Mesothelial cell of epicardium (in vitro differentiated cells): ENCODE results near the gene FBXW12. TPM values are rescaled to one million over a fixed set of nuclear protein-coding genes. Genes with fewer than 3 reads are reported as not detected.
A peak's percentile ranks its signal among the peaks of the same experiment; 100 is the strongest.

ENCODE experiments used
- DNase-seq, 2 experiments: peaks; one replicate each; pipeline ENCODE4 v3.0.0; 2021; ENCODE audit warnings: low spot score in 2 of 2; ENCODE audit not compliant: unreplicated experiment in 2 of 2
- H3K27ac Mint-ChIP-seq: 2 replicates; pipeline ENCODE4 v1.8.0; 2021; ENCODE audit warnings: mixed read lengths
- H3K27me3 Mint-ChIP-seq: 2 replicates; pipeline ENCODE4 v1.8.0; 2021; ENCODE audit warnings: low read depth, mixed read lengths
- H3K36me3 Mint-ChIP-seq: 2 replicates; pipeline ENCODE4 v1.8.0; 2021; ENCODE audit warnings: mixed read lengths
- H3K4me1 Mint-ChIP-seq: 2 replicates; pipeline ENCODE4 v1.8.0; 2021; ENCODE audit warnings: mixed read lengths
- H3K4me3 Mint-ChIP-seq: 2 replicates; pipeline ENCODE4 v1.8.0; 2021; ENCODE audit warnings: mild to moderate bottlenecking, moderate library complexity, mixed read lengths
- H3K9me3 Mint-ChIP-seq: 2 replicates; pipeline ENCODE4 v1.8.0; 2021; ENCODE audit warnings: mixed read lengths
- total RNA-seq: library from RNA; stranded (reverse); gene quantifications from 3 replicates; pipeline ENCODE4 v1.2.1, GENCODE V29; 2021
- TF ChIP-seq, protein P1 (sequence below): fragments of 200-600 bp; sonication (generic); IDR thresholded peaks from one replicate; pipeline ENCODE4 v1.5.0; 2021; ENCODE audit warnings: antibody characterized with exemption; ENCODE audit not compliant: unreplicated experiment

FBXW12 gene
- total RNA-seq, 1 donor from 2014 or later, result 0.47 TPM

DNA sequence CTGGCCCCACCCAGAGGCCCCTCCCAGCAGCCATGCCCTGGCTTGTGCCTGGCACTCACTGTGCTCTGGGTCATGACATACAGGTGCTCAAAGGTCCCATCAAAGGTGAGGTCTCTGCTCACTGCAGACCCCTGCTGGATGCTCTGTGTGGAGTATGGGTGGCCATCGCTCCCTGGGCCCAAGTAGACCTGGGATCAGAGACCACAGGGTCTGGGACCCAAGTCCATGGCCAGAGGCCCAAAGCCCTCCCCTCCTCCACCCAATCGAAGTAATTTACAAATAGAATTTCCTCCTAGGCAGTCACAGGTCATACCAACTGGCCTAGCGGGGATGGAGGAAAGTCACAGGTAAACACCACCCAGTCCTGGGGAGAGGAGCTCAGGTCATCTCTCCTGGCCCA lies 50.3 kb downstream of the FBXW12 start:
- Mint-ChIP-seq H3K9me3 (no peaks in the 10 kb centered on the region), H3K4me1 (peaks cover 25% of the 10 kb centered on the region), H3K36me3 (peaks cover 4% of the 10 kb centered on the region), H3K27ac (no peak overlapping the region), H3K4me3 (no peak overlapping the region), H3K27me3 (no peaks in the 10 kb centered on the region)
- TF ChIP-seq, protein P1, sequence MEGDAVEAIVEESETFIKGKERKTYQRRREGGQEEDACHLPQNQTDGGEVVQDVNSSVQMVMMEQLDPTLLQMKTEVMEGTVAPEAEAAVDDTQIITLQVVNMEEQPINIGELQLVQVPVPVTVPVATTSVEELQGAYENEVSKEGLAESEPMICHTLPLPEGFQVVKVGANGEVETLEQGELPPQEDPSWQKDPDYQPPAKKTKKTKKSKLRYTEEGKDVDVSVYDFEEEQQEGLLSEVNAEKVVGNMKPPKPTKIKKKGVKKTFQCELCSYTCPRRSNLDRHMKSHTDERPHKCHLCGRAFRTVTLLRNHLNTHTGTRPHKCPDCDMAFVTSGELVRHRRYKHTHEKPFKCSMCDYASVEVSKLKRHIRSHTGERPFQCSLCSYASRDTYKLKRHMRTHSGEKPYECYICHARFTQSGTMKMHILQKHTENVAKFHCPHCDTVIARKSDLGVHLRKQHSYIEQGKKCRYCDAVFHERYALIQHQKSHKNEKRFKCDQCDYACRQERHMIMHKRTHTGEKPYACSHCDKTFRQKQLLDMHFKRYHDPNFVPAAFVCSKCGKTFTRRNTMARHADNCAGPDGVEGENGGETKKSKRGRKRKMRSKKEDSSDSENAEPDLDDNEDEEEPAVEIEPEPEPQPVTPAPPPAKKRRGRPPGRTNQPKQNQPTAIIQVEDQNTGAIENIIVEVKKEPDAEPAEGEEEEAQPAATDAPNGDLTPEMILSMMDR, result no peak
- no peak for DNase-seq

DNA sequence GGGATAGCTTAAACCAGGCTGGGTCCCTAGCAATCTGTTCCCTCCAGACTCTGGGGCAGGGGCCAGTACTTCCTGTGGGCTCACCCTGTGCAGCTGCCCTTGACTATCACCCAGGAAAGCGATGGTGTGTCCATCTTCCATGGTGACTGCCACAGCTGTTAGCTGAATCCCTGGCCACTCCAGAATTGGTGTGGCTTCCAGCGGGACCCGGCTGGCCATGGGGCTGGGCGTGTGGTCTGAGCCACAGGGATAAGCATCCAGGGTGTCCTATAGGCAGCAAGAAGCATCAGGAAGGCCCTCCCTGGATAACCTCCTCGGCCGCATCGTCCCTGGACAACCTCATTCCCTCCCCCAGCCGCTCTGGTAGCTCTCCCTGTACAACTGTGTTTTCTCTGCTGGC lies 50.7 kb downstream of the FBXW12 start:
- Mint-ChIP-seq H3K4me1 (peaks cover 29% of the 10 kb centered on the region), H3K27me3 (no peaks in the 10 kb centered on the region), H3K4me3 (no peak overlapping the region), H3K36me3 (peaks cover 2% of the 10 kb centered on the region), H3K9me3 (no peaks in the 10 kb centered on the region), H3K27ac (no peak overlapping the region)
- TF ChIP-seq, protein P1, result no peak
- no peak for DNase-seq

DNA sequence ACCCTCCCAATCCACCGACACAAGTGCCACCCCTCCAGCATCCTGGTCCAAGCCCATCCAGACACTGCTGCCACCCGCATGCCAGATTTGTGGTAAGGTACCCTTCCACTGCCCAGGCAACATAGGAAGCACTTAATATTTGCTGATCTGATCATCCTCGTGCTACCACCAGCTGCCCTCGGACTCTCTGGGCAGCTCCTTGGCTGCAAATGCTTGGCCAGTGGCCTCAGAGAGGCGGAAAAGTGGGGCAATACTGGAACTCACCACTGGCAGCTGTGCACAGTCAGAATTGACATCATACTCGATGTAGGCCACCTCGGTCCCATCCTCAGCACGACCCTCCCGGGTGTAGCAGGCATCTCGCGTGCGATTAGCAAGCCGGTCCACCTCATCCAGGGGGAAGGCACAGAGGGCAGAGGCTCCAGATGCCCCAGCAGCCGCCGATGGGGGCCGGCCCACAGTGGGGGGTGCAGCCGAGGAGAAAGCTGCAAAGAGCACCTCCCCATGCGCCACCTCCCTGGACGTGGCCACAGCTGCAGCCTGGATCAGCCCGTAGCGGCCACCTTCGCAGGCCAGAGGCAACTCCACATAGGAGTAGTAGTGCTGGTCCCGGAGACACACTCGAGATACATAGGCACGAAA lies 51.3 kb downstream of the FBXW12 start:
- TF ChIP-seq, protein P1, result no peak
- H3K4me1 Mint-ChIP-seq, result peaks cover 36% of the 10 kb centered on the region
- H3K27ac Mint-ChIP-seq, result no peak overlapping the region
- no peak for DNase-seq
- peaks cover 2% of the 10 kb centered on the region for H3K36me3 Mint-ChIP-seq
- no peak overlapping the region for H3K4me3 Mint-ChIP-seq
- no peaks in the 10 kb centered on the region for H3K9me3 Mint-ChIP-seq
- H3K27me3 Mint-ChIP-seq, result no peaks in the 10 kb centered on the region

DNA sequence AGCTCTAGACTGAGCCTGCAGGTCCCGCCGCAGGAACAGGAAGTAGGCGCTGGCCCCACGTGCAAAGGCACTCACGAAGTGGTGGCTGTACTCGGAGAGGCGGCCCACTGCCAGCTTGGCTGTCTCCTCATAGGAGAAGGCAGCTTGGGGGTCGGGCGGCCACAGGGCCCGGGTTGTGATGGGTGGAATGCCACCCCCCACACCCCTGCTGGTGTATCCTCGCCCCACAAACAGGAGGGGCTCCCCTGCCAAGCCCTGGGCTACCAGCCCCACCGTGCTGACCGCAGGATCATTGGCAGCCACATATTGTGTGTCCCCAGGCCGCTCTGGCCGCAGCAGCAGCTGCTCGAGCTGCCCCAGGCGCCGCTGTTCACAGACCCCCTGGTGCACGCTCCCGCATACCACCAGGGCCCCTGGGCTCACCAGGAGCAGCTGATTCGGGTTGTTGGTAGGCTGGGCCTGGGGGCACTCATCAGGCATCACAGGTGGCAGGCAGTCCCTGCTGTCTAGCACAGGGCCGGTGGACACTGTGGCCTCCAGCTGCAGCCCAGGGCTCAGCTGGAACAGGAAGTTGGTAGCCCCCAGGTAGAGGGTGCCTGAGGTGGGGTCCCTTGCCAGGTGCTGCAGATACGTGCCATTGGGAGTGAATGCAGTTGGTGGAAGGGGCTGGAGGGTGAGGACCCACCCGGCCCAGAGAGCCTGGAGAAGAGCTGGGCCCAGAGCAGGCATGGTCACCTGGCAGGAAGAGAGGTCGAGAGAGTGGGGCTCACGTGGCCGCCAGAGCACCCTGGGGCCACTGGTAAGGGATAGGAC lies 52.1 kb downstream of the FBXW12 start:
- Mint-ChIP-seq H3K27me3 (no peaks in the 10 kb centered on the region), H3K4me1 (peaks cover 37% of the 10 kb centered on the region), H3K27ac (peak overlapping the region; percentile 89), H3K4me3 (no peak overlapping the region), H3K36me3 (peaks cover 2% of the 10 kb centered on the region), H3K9me3 (no peaks in the 10 kb centered on the region)
- DNase-seq, result no peak
- TF ChIP-seq, protein P1, result no peak

DNA sequence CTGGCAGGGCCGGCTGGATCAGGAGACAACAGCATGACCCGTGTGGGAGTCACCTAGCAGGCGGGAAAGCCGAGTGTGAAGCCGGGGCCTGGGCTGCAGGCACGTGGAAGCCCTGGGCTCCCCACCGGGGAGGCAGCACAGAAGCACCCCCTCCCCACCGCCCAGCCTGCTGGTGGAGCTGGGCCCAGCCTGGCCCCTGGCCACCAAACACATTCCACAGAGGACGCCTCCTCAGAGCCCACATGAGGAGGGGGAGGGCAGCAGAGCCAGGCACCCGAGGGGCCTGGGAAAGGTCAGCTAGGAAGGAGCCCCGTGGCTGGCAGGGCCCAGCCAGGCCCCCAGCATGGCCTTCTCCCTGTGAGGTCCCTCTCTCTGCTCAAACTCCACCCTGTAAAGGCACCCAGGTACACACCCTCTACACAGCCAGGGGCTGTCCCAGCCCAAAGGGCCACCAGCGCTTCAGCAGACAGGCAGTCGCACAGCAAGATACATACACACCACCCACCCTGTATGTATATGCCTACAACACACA lies 53.3 kb downstream of the FBXW12 start:
- peak overlapping the region; percentile 4 for H3K4me3 Mint-ChIP-seq
- H3K9me3 Mint-ChIP-seq, result no peaks in the 10 kb centered on the region
- TF ChIP-seq, protein P1, result no peak
- H3K36me3 Mint-ChIP-seq, result peaks cover 2% of the 10 kb centered on the region
- H3K27me3 Mint-ChIP-seq, result no peaks in the 10 kb centered on the region
- peak overlapping the region; percentile 89 for H3K27ac Mint-ChIP-seq
- H3K4me1 Mint-ChIP-seq, result peaks cover 42% of the 10 kb centered on the region
- no peak for DNase-seq
